Fibroblast of the aortic adventitia (primary cell): ENCODE data around the gene ZNF212. TPM values are rescaled to one million over a fixed set of nuclear protein-coding genes. Genes with fewer than 3 reads are reported as not detected.

Experiments used
- DNase-seq: peaks from one replicate; pipeline ENCODE4 v3.0.0-alpha.2; 2010; ENCODE audit warnings: low read depth
- H3K4me3 ChIP-seq: 2 replicates; pipeline ENCODE4 v1.5.1; 2011; ENCODE audit warnings: low read depth, mild to moderate bottlenecking, control low read depth, low read length, moderate library complexity
- CTCF ChIP-seq: IDR thresholded peaks from 2 replicates; pipeline ENCODE4 v1.5.1; 2011; ENCODE audit warnings: mild to moderate bottlenecking, low read length, control low read depth, inconsistent platforms; ENCODE audit not compliant: insufficient read depth
- total RNA-seq: library from RNA; depleted of rRNA; stranded (reverse); fragments of >200 nt; gene quantifications from 2 replicates; pipeline ENCODE4 v1.2.3, GENCODE V29; 2012; ENCODE audit warnings: low replicate concordance

The ZNF212 gene
- total RNA-seq, 1 donor = 5.6 TPM

- DNase-seq = no peak
- no peak for TF ChIP-seq CTCF
Observed at GRCh38 chr7:149197675-149198074, 41.8 kb upstream of the ZNF212 start.

GRCh38 chr7:149198161-149198816, 41.2 kb upstream of the ZNF212 start:
- TF ChIP-seq CTCF = no peak
- no peak for DNase-seq
- H3K4me3 ChIP-seq = no peak overlapping the region

More at GRCh38 chr7:149197675-149198074, 41.8 kb upstream of the ZNF212 start:
- no peak overlapping the region for H3K4me3 ChIP-seq

GRCh38 chr7:149199234-149199995, 40.0 kb upstream of the ZNF212 start:
- H3K4me3 ChIP-seq = no peak overlapping the region
- peak; percentile 25 for DNase-seq
- no peak for TF ChIP-seq CTCF

GRCh38 chr7:149202831-149203231, 36.6 kb upstream of the ZNF212 start:
- DNase-seq = peak; percentile 38
- no peak for TF ChIP-seq CTCF
- no peak overlapping the region for H3K4me3 ChIP-seq

GRCh38 chr7:149205690-149206381, 33.6 kb upstream of the ZNF212 start:
- no peak overlapping the region for H3K4me3 ChIP-seq
- TF ChIP-seq CTCF = no peak
- DNase-seq = no peak

- TF ChIP-seq CTCF = no peak
- H3K4me3 ChIP-seq = no peak overlapping the region
- DNase-seq = no peak
Observed at GRCh38 chr7:149207324-149208035, 32.0 kb upstream of the ZNF212 start.
